Panc1 (cell line): ENCODE results near the gene CTCFL. TPM values are rescaled to one million over a fixed set of nuclear protein-coding genes. Genes with fewer than 3 reads are reported as not detected.

Source experiments
- ATAC-seq: fragments of 200-7000 bp; cut with Tn5 transposase; 2 replicates; pipeline ENCODE4 v1.9.1; 2020; ENCODE audit warnings: mild to moderate bottlenecking, moderate library complexity
- BruUV-seq: library from RNA; stranded (reverse); fragments of 400-500 nt; replicated peaks from 2 replicates; lab custom pipeline; 2021; lab: Mats Ljungman, UMichigan
- CTCF ChIA-PET: fragments of 300-600 bp; sonication (Branson Sonifier 250); formaldehyde crosslinking; loops from one replicate; lab custom pipeline; 2022; ENCODE audit warnings: antibody characterized with exemption; lab: Charles Lee
- POLR2A ChIA-PET: fragments of 300-600 bp; sonication (Branson Sonifier 250); formaldehyde crosslinking; loops from one replicate; lab custom pipeline; 2022; ENCODE audit warnings: antibody characterized with exemption; lab: Charles Lee
- DNase-seq: peaks from one replicate; pipeline ENCODE4 v3.0.0-alpha.2; 2010; ENCODE audit warnings: low read depth, low spot score
- H3K27ac ChIP-seq: 2 replicates; pipeline ENCODE4 v1.5.1; 2011; ENCODE audit warnings: mild to moderate bottlenecking, low read length, inconsistent platforms
- H3K27me3 ChIP-seq: fragments of 200-500 bp; sonication (Bioruptor generic); 2 replicates; pipeline ENCODE4 v1.6.0; 2014; ENCODE audit warnings: low read length, inconsistent platforms; ENCODE audit not compliant: control insufficient read depth, insufficient read depth
- H3K36me3 ChIP-seq: fragments of 200-500 bp; sonication (Bioruptor generic); 2 replicates; pipeline ENCODE4 v1.5.1; 2014; ENCODE audit warnings: inconsistent platforms, mild to moderate bottlenecking, low read length, moderate library complexity; ENCODE audit not compliant: control insufficient read depth, insufficient read depth
- H3K4me1 ChIP-seq: 2 replicates; pipeline ENCODE4 v1.5.1; 2011; ENCODE audit warnings: inconsistent platforms, mild to moderate bottlenecking, low read length, moderate library complexity; ENCODE audit not compliant: control insufficient read depth, insufficient read depth
- H3K4me3 ChIP-seq, 2 experiments: 2 replicates each; pipeline ENCODE4 v1.5.1; 2011 to 2012; ENCODE audit warnings: low read depth in 2 of 2, low read length in 2 of 2, mild to moderate bottlenecking in 2 of 2, inconsistent platforms in 1 of 2, moderate library complexity in 1 of 2
- H3K9me3 ChIP-seq: fragments of 200-500 bp; sonication (Bioruptor generic); 2 replicates; pipeline ENCODE4 v1.5.1; 2014; ENCODE audit warnings: low read depth, mild to moderate bottlenecking, inconsistent platforms, low read length, moderate library complexity; ENCODE audit not compliant: control insufficient read depth, insufficient read depth
- POLR2AphosphoS5 ChIP-seq: IDR thresholded peaks from 2 replicates; pipeline ENCODE4 v1.6.1; 2012; ENCODE audit warnings: mild to moderate bottlenecking, low read depth, low read length, moderate library complexity
- SIN3A ChIP-seq: IDR thresholded peaks from 2 replicates; pipeline ENCODE4 v1.6.1; 2012; ENCODE audit warnings: low read depth, mild to moderate bottlenecking, low read length, moderate library complexity, borderline replicate concordance; ENCODE audit not compliant: insufficient read depth
- TCF7L2 ChIP-seq: IDR thresholded peaks from 2 replicates; pipeline ENCODE4 v1.6.1; 2011; ENCODE audit warnings: mild to moderate bottlenecking, low read depth, low read length, inconsistent platforms
- in situ Hi-C: cut with HindIII; loops from 2 replicates; pipeline ENCODE4 v1.10.0; 2016; ENCODE audit warnings: low sequenced_read_pairs, low pct_unique_long_range_greater_than_20kb
- intact Hi-C: fragments of 100-400 bp; cut with micrococcal nuclease; formaldehyde crosslinking; loops from one replicate; pipeline ENCODE4 v1.10.0; 2022; ENCODE audit not compliant: unreplicated experiment
- total RNA-seq: library from RNA; stranded (reverse); gene quantifications from one replicate; pipeline ENCODE4 v1.2.1, GENCODE V29; 2021; ENCODE audit not compliant: unreplicated experiment
- TF ChIP-seq, protein P1 (sequence below): fragments of 450-650 bp; IDR thresholded peaks from 2 replicates; pipeline ENCODE4 v1.5.1; 2017; ENCODE audit warnings: mild to moderate bottlenecking
- TF ChIP-seq, protein P2 (sequence below), 2 experiments: IDR thresholded peaks; 2 replicates each; pipeline ENCODE4 v1.6.1; 2011 to 2012; ENCODE audit warnings: low read depth in 2 of 2, control low read depth in 1 of 2, low read length in 1 of 2, mild to moderate bottlenecking in 1 of 2, moderate library complexity in 1 of 2; ENCODE audit not compliant: insufficient read depth in 1 of 2

The CTCFL gene
- total RNA-seq, 1 experiment from 2014 or later = 0.05 TPM

DNA sequence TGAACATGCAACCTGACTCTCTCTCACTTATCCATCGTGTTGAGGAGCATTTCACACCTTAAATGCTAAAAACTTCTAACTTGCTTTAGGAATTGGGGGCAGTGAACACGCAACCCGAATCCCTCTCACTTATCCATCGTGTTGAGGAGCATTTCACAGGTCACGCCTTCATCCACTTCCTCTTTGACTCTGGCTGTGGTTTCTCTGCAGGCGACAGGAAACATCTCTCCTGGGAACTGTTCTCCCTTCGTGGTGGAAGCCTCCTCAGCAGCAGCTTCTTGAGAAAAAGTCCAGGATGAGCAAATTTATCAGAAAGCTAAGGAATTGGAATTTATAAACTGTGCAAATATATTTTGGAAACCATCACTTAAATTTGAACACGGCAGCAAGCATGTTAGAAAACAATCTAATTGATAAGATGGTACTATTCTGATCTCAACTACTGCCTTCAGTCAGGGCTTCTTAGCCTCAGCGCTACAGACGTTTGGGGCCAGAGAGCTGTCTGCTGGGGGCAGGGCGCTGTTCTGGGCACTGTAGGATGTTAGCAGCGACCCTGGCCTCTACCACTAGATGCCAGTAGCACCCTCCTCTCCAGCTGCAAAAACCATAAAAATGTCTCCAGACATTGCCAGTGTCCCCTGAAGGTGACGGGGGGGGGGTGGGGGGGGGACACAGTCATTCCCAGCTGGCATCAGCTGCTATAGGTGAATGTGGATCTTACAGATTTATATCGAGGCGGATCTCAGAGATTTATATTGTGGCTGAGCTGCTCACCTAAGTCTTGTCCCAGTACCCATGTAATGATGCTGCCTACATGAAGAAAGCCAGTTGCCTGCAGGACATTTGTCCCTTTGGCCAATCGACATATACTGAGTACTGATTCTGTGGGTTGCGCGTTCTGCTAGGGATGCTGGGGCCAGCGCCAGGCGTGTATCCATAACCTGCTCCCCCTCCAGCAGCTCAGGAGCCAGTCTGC, 26.2 kb downstream of the CTCFL start:
- Histone ChIP-seq H3K27ac (no peak overlapping the region), H3K9me3 (no peaks in the 10 kb centered on the region), H3K36me3 (no peaks in the 10 kb centered on the region), H3K27me3 (no peaks in the 10 kb centered on the region), H3K4me1 (0 out of 2 replicates have a peak, but pooled peaks cover 9% of the 10 kb centered on the region), H3K4me3 (no peak overlapping the region)
- POLR2A ChIA-PET = interaction anchor here (0.7 kb wide), 1 partner anchor 69 kb away, joined by 12 read pairs; no protein-coding TSS in a partner anchor
- intact Hi-C loops (no loop called here), in situ Hi-C loops (no loop called here)
- CTCF ChIA-PET = interaction anchor here (0.6 to 1.5 kb wide), 9 partner anchors 73 to 736 kb away, joined by 3 to 11 read pairs (median 3); no protein-coding TSS in a partner anchor
- ATAC-seq = peak; percentile 85
- TF ChIP-seq, protein P1, sequence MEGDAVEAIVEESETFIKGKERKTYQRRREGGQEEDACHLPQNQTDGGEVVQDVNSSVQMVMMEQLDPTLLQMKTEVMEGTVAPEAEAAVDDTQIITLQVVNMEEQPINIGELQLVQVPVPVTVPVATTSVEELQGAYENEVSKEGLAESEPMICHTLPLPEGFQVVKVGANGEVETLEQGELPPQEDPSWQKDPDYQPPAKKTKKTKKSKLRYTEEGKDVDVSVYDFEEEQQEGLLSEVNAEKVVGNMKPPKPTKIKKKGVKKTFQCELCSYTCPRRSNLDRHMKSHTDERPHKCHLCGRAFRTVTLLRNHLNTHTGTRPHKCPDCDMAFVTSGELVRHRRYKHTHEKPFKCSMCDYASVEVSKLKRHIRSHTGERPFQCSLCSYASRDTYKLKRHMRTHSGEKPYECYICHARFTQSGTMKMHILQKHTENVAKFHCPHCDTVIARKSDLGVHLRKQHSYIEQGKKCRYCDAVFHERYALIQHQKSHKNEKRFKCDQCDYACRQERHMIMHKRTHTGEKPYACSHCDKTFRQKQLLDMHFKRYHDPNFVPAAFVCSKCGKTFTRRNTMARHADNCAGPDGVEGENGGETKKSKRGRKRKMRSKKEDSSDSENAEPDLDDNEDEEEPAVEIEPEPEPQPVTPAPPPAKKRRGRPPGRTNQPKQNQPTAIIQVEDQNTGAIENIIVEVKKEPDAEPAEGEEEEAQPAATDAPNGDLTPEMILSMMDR = peak; percentile 73
- TF ChIP-seq, protein P2, sequence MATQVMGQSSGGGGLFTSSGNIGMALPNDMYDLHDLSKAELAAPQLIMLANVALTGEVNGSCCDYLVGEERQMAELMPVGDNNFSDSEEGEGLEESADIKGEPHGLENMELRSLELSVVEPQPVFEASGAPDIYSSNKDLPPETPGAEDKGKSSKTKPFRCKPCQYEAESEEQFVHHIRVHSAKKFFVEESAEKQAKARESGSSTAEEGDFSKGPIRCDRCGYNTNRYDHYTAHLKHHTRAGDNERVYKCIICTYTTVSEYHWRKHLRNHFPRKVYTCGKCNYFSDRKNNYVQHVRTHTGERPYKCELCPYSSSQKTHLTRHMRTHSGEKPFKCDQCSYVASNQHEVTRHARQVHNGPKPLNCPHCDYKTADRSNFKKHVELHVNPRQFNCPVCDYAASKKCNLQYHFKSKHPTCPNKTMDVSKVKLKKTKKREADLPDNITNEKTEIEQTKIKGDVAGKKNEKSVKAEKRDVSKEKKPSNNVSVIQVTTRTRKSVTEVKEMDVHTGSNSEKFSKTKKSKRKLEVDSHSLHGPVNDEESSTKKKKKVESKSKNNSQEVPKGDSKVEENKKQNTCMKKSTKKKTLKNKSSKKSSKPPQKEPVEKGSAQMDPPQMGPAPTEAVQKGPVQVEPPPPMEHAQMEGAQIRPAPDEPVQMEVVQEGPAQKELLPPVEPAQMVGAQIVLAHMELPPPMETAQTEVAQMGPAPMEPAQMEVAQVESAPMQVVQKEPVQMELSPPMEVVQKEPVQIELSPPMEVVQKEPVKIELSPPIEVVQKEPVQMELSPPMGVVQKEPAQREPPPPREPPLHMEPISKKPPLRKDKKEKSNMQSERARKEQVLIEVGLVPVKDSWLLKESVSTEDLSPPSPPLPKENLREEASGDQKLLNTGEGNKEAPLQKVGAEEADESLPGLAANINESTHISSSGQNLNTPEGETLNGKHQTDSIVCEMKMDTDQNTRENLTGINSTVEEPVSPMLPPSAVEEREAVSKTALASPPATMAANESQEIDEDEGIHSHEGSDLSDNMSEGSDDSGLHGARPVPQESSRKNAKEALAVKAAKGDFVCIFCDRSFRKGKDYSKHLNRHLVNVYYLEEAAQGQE (IDR thresholded peaks at IDR 0.05; ENCODE audit: insufficient read depth in 1 of 2, low read depth in 2 of 2, low read length in 1 of 2) = no peak
- TF ChIP-seq SIN3A (no peak), POLR2AphosphoS5 (no peak), TCF7L2 (no peak)
- DNase-seq = no peak
- no TSS peak for BruUV-seq

DNA sequence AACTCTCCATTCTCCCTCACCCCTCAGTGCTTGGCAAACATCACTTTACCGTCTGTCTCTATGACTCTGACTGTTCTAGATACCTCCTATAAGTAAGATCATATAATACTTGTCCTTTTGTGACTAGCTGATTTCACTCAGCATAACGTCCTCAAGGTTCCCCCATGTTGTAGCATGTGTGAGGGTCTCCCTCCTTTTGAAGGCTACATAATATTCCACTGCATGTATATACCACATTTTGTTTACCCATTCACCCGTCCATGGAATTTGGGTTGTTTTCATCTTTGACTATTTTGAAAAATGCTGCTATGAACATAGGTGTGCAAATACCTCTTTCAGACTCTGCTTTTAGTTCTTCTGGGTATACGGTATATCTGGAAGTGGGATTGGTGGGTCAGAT, 28.3 kb downstream of the CTCFL start:
- ChIA-PET POLR2A (no interaction called here), CTCF (no interaction called here)
- in situ Hi-C loops = no loop called here
- Histone ChIP-seq H3K9me3 (no peaks in the 10 kb centered on the region), H3K27ac (no peak overlapping the region), H3K27me3 (no peaks in the 10 kb centered on the region), H3K4me3 (no peak overlapping the region), H3K4me1 (0 out of 2 replicates have a peak, but pooled peaks cover 9% of the 10 kb centered on the region), H3K36me3 (no peaks in the 10 kb centered on the region)
- TF ChIP-seq POLR2AphosphoS5 (no peak), SIN3A (no peak), TCF7L2 (no peak)
- TF ChIP-seq, protein P1 = no peak
- TF ChIP-seq, protein P2 (IDR thresholded peaks at IDR 0.05; ENCODE audit: insufficient read depth in 1 of 2, low read depth in 2 of 2, low read length in 1 of 2) = no peak
- intact Hi-C loops = no loop called here
- no TSS peak for BruUV-seq
- ATAC-seq (no peak), DNase-seq (no peak)
